IMR-90 (cell line): Measurements from ENCODE around the gene NAA60. TPM values are rescaled to one million over a fixed set of nuclear protein-coding genes. Genes with fewer than 3 reads are reported as not detected.

Experiments used
- ATAC-seq: fragments of 200-7000 bp; cut with Tn5 transposase; 2 replicates; pipeline ENCODE4 v1.9.1; 2020; ENCODE audit warnings: low read depth, mild to moderate bottlenecking, moderate library complexity
- BruUV-seq: library from RNA; stranded (reverse); fragments of 400-500 nt; replicated peaks from 2 replicates; lab custom pipeline; 2021; lab: Mats Ljungman, UMichigan
- CTCF ChIA-PET: fragments of 300-600 bp; formaldehyde crosslinking; extraction: SDS; loops from one replicate; lab custom pipeline; 2021; ENCODE audit warnings: antibody characterized with exemption; lab: Yijun Ruan, JAX
- POLR2A ChIA-PET: fragments of 300-600 bp; sonication (Branson Sonifier 250); formaldehyde crosslinking; loops from one replicate; lab custom pipeline; 2022; ENCODE audit warnings: antibody characterized with exemption; ENCODE audit not compliant: unreplicated experiment; lab: Charles Lee
- DNase-seq: peaks from one replicate; pipeline ENCODE4 v3.0.0; 2013
- H2AFZ ChIP-seq: replicated peaks from 2 replicates; pipeline ENCODE3; 2013; ENCODE audit warnings: low read length, mild to moderate bottlenecking; ENCODE audit not compliant: poor library complexity
- H2AK5ac ChIP-seq: 2 replicates; pipeline ENCODE4 v1.6.1; 2013; ENCODE audit warnings: low read depth, low read length, inconsistent platforms
- H2AK9ac ChIP-seq: replicated peaks from 2 replicates; pipeline ENCODE3; 2013; ENCODE audit warnings: mild to moderate bottlenecking, low read depth, low read length, moderate library complexity; ENCODE audit not compliant: poor library complexity
- H2BK120ac ChIP-seq: 2 replicates; pipeline ENCODE4 v1.6.1; 2013; ENCODE audit warnings: low read depth, low read length, inconsistent platforms
- H2BK15ac ChIP-seq: 3 replicates; pipeline ENCODE4 v1.6.1; 2013; ENCODE audit warnings: low read depth, low read length, inconsistent platforms
- H2BK20ac ChIP-seq: 2 replicates; pipeline ENCODE4 v1.6.1; 2013; ENCODE audit warnings: low read depth, mild to moderate bottlenecking, inconsistent platforms, low read length, moderate library complexity
- H2BK5ac ChIP-seq: 2 replicates; pipeline ENCODE4 v1.6.1; 2013; ENCODE audit warnings: mild to moderate bottlenecking, low read depth, low read length, inconsistent platforms; ENCODE audit not compliant: poor library complexity, severe bottlenecking
- H3K14ac ChIP-seq: replicated peaks from 2 replicates; pipeline ENCODE4 v1.6.1; 2013; ENCODE audit warnings: low read depth, low read length, inconsistent platforms
- H3K18ac ChIP-seq: 2 replicates; pipeline ENCODE4 v1.6.1; 2013; ENCODE audit warnings: low read depth, low read length, control low read depth
- H3K23ac ChIP-seq: 2 replicates; pipeline ENCODE4 v1.6.1; 2013; ENCODE audit warnings: low read depth, low read length, inconsistent platforms
- H3K27ac ChIP-seq: 2 replicates; pipeline ENCODE4 v1.5.1; 2013; ENCODE audit warnings: mild to moderate bottlenecking, control low read depth, low read length; ENCODE audit not compliant: insufficient read depth
- H3K27me3 ChIP-seq: 2 replicates; pipeline ENCODE4 v1.6.1; 2013; ENCODE audit warnings: low read length; ENCODE audit not compliant: control insufficient read depth, insufficient read depth
- H3K36me3 ChIP-seq: 2 replicates; pipeline ENCODE4 v1.6.1; 2013; ENCODE audit warnings: low read length, mixed read lengths; ENCODE audit not compliant: control insufficient read depth, insufficient read depth
- H3K4ac ChIP-seq: 2 replicates; pipeline ENCODE4 v1.6.1; 2013; ENCODE audit warnings: low read depth, low read length, inconsistent platforms
- H3K4me1 ChIP-seq: 2 replicates; pipeline ENCODE4 v1.6.1; 2013; ENCODE audit warnings: low read length, mixed read lengths; ENCODE audit not compliant: control insufficient read depth, insufficient read depth
- H3K4me2 ChIP-seq: 2 replicates; pipeline ENCODE4 v1.6.1; 2013; ENCODE audit warnings: low read depth, mild to moderate bottlenecking, control low read depth, low read length, moderate library complexity
- H3K4me3 ChIP-seq: 2 replicates; pipeline ENCODE4 v1.5.1; 2013; ENCODE audit warnings: low read depth, mild to moderate bottlenecking, control low read depth, low read length, moderate library complexity; ENCODE audit not compliant: insufficient read depth
- H3K56ac ChIP-seq: 2 replicates; pipeline ENCODE4 v1.6.1; 2013; ENCODE audit warnings: low read length, inconsistent platforms; ENCODE audit not compliant: insufficient read depth; ENCODE audit errors: extremely low read depth
- H3K79me1 ChIP-seq, 2 experiments: 2 replicates each; pipeline ENCODE4 v1.6.1; 2013; ENCODE audit warnings: low read length in 2 of 2, inconsistent platforms in 1 of 2, low read depth in 1 of 2
- H3K9ac ChIP-seq: 2 replicates; pipeline ENCODE4 v1.6.1; 2013; ENCODE audit warnings: low read depth, low read length, control low read depth
- H3K9me1 ChIP-seq: 2 replicates; pipeline ENCODE4 v1.6.1; 2013; ENCODE audit warnings: low read length, inconsistent platforms; ENCODE audit not compliant: insufficient read depth
- H3K9me3 ChIP-seq: 2 replicates; pipeline ENCODE4 v1.6.1; 2013; ENCODE audit warnings: low read length; ENCODE audit not compliant: control insufficient read depth, insufficient read depth
- H4K20me1 ChIP-seq: 2 replicates; pipeline ENCODE4 v1.6.1; 2013; ENCODE audit warnings: low read length, inconsistent platforms; ENCODE audit not compliant: insufficient read depth
- H4K5ac ChIP-seq: 2 replicates; pipeline ENCODE4 v1.6.1; 2013; ENCODE audit warnings: mild to moderate bottlenecking, low read depth, low read length, control low read depth
- H4K8ac ChIP-seq, 2 experiments: 2 replicates each; pipeline ENCODE4 v1.6.1; 2013; ENCODE audit warnings: low read depth in 2 of 2, low read length in 2 of 2, control low read depth in 1 of 2, inconsistent platforms in 1 of 2
- H4K91ac ChIP-seq: 2 replicates; pipeline ENCODE4 v1.6.1; 2013; ENCODE audit warnings: low read depth, low read length, inconsistent platforms; ENCODE audit not compliant: insufficient read depth
- BHLHE40 ChIP-seq: fragments of 150-350 bp; IDR thresholded peaks from 2 replicates; pipeline ENCODE4 v1.6.1; 2016; ENCODE audit warnings: mild to moderate bottlenecking, low read depth, low read length
- CEBPB ChIP-seq: IDR thresholded peaks from 2 replicates; pipeline ENCODE4 v1.6.1; 2012; ENCODE audit warnings: low read depth, low read length, improper control_type of control experiment
- CHD1 ChIP-seq: IDR thresholded peaks from 2 replicates; pipeline ENCODE4 v1.6.1; 2012; ENCODE audit warnings: low read depth, low read length, improper control_type of control experiment
- FOS ChIP-seq: fragments of 150-350 bp; IDR thresholded peaks from 2 replicates; pipeline ENCODE4 v1.6.1; 2016; ENCODE audit warnings: low read depth, low read length
- MAFK ChIP-seq: IDR thresholded peaks from 2 replicates; pipeline ENCODE4 v1.6.1; 2012; ENCODE audit warnings: low read depth, low read length, improper control_type of control experiment
- MAZ ChIP-seq: IDR thresholded peaks from 2 replicates; pipeline ENCODE4 v1.6.1; 2012; ENCODE audit warnings: low read depth, mild to moderate bottlenecking, low read length, improper control_type of control experiment, moderate library complexity, borderline replicate concordance
- MXI1 ChIP-seq: IDR thresholded peaks from 2 replicates; pipeline ENCODE4 v1.6.1; 2012; ENCODE audit warnings: low read depth, mild to moderate bottlenecking, low read length, moderate library complexity, borderline replicate concordance
- NFE2L2 ChIP-seq: fragments of 150-350 bp; IDR thresholded peaks from 2 replicates; pipeline ENCODE4 v1.6.1; 2016; ENCODE audit warnings: low read depth, mild to moderate bottlenecking, low read length
- RAD21 ChIP-seq: IDR thresholded peaks from 2 replicates; pipeline ENCODE4 v1.6.1; 2012; ENCODE audit warnings: low read length, improper control_type of control experiment
- RCOR1 ChIP-seq: IDR thresholded peaks from 2 replicates; pipeline ENCODE4 v1.6.1; 2012; ENCODE audit warnings: mild to moderate bottlenecking, low read length, improper control_type of control experiment; ENCODE audit not compliant: insufficient replicate concordance
- RFX5 ChIP-seq: IDR thresholded peaks from 2 replicates; pipeline ENCODE4 v1.8.0; 2012; ENCODE audit warnings: low read depth, mild to moderate bottlenecking, low read length, moderate library complexity
- SMC3 ChIP-seq: fragments of 150-350 bp; IDR thresholded peaks from 2 replicates; pipeline ENCODE4 v1.6.1; 2016; ENCODE audit warnings: low read depth, mild to moderate bottlenecking, antibody characterized with exemption, low read length, moderate library complexity
- WGBS, 2 experiments: methylation state at CpG; one replicate each; pipeline versions ENCODE4 v1.1.5 to v1.1.7; 2013; ENCODE audit warnings: missing lambda C conversion rate in 2 of 2; ENCODE audit not compliant: insufficient read length in 1 of 2; ENCODE audit errors: extremely low coverage in 2 of 2; 5-methylcytosine and 5-hydroxymethylcytosine counted together
- dilution Hi-C: fragments of 300-500 bp; cut with HindIII; formaldehyde crosslinking; loops from one replicate; pipeline ENCODE4 v1.14.3; 2018; ENCODE audit warnings: low sequenced_read_pairs; ENCODE audit not compliant: unreplicated experiment
- in situ Hi-C: fragments of 300-500 bp; cut with MboI; formaldehyde crosslinking; loops from 3 replicates; pipeline ENCODE4 v1.14.3; 2019; ENCODE audit warnings: low sequenced_read_pairs, inconsistent platforms, mixed read lengths
- intact Hi-C: fragments of 100-400 bp; cut with micrococcal nuclease; formaldehyde crosslinking; loops from 2 replicates; pipeline ENCODE4 v1.10.0; 2022
- polyA plus RNA-seq, 3 experiments: library from polyadenylated mRNA; depleted of rRNA; stranded (reverse); fragments of >200 nt; gene quantifications; 2 replicates each; pipeline ENCODE4 v1.2.3, GENCODE V29; 2012; ENCODE audit warnings: low replicate concordance in 1 of 3
- total RNA-seq: library from RNA; depleted of rRNA; stranded (reverse); fragments of >200 nt; gene quantifications from 2 replicates; pipeline ENCODE4 v1.2.3, GENCODE V29; 2012
- TF ChIP-seq, protein P1 (sequence below): conservative IDR thresholded peaks from 2 replicates; pipeline ENCODE4 v1.5.1; 2012; ENCODE audit warnings: mild to moderate bottlenecking, low read depth, low read length, improper control_type of control experiment
- TF ChIP-seq, protein P2 (sequence below): fragments of 150-350 bp; IDR thresholded peaks from 2 replicates; pipeline ENCODE4 v1.6.1; 2017; ENCODE audit warnings: mild to moderate bottlenecking, antibody characterized with exemption, low read length, low read depth
- TF ChIP-seq, protein P3 (sequence below): fragments of 150-350 bp; IDR thresholded peaks from 2 replicates; pipeline ENCODE4 v1.6.1; 2016; ENCODE audit warnings: low read depth, mild to moderate bottlenecking, low read length, moderate library complexity, borderline replicate concordance

Gene NAA60
- total and polyA plus RNA-seq, 2 of the 4 experiments (the other 2 are of a cell fraction), result 7.5 to 18.0 TPM

DNA sequence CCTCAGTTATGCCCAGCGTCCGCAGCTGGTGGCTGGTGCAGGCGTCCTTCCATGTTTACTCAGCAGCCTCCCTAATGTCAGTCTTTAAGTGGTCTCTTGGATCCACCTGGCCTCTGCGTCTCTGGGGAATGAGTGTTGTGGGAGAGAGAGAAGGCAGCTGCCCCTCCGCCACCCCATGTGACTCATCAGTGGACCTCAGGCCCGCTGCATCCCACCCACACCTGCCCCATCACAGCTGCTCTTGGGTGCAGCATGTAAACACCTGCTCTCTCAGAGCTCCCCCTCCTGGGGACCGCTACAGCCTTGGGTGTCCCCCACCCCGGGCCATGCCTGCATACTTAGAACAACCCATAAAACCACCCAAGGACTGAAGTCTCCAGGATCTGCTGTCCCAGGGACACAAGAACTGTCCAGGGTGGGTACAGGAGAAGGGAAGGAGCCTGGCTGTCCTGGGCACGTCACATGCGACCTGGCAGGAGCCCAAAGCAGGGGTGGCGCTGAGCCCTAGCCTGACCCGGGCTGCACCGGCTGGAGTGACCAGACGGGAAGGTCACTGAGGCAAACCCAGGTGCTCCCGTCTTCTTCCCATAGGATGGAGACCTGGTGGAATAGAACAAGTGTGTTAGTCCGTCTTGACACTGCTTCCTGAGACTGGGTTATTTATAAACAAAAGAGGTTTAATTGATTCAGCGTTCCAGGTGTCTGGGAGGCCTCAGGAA is 47.6 kb downstream of the NAA60 start:
- 0 out of 4 replicates have a peak, but pooled peaks cover 0 to 1% of the 10 kb centered on the region in 2 experiments for H3K79me1 ChIP-seq
- H4K5ac ChIP-seq, result no peak overlapping the region
- H2AK5ac ChIP-seq, result no peak overlapping the region
- 52% methylated on average over 3 of the region's 17 CpGs; no CpG with 5 or more reads in 1 of the 2 experiments for WGBS, 2 experiments
- CTCF ChIA-PET, result no interaction called here
- H3K27ac ChIP-seq, result no peak overlapping the region
- no TSS peak for BruUV-seq
- H3K14ac ChIP-seq, result no peak overlapping the region
- ATAC-seq (no peak; the same call in none of the 2 replicates), DNase-seq (no peak)
- H4K8ac ChIP-seq, result no peak overlapping the region
- H3K4me1 ChIP-seq, result no peaks in the 10 kb centered on the region
- no peak overlapping the region for H2BK5ac ChIP-seq
- in situ Hi-C loops (no loop called here), intact Hi-C loops (no loop called here), dilution Hi-C loops (no loop called here)
- H3K23ac ChIP-seq, result no peak overlapping the region
- no peaks in the 10 kb centered on the region for H3K9me3 ChIP-seq
- H2BK15ac ChIP-seq, result no peak overlapping the region
- H2AFZ ChIP-seq, result no peak overlapping the region
- no peak overlapping the region for H2BK120ac ChIP-seq
- no peak overlapping the region for H3K4me2 ChIP-seq
- H3K4me3 ChIP-seq, result no peak overlapping the region
- H3K18ac ChIP-seq, result no peak overlapping the region
- no peaks in the 10 kb centered on the region for H3K27me3 ChIP-seq
- no peak overlapping the region for H3K56ac ChIP-seq
- H4K20me1 ChIP-seq, result no peaks in the 10 kb centered on the region
- POLR2A ChIA-PET, result no interaction called here
- no peak overlapping the region for H3K4ac ChIP-seq
- peaks cover 3% of the 10 kb centered on the region; the same call in 1 of the 2 replicates for H3K9me1 ChIP-seq
- H2AK9ac ChIP-seq, result no peak overlapping the region
- H2BK20ac ChIP-seq, result no peak overlapping the region
- H3K9ac ChIP-seq, result no peak overlapping the region
- peaks cover 12% of the 10 kb centered on the region; the same call in 1 of the 2 replicates for H3K36me3 ChIP-seq
- no peak overlapping the region for H4K91ac ChIP-seq
- TF ChIP-seq RFX5 (no peak), CEBPB (no peak), SMC3 (no peak), MAFK (no peak), FOS (no peak), BHLHE40 (no peak), NFE2L2 (no peak), MAZ (no peak), MXI1 (no peak), CHD1 (no peak), RAD21 (no peak), RCOR1 (no peak)
- TF ChIP-seq, protein P1, sequence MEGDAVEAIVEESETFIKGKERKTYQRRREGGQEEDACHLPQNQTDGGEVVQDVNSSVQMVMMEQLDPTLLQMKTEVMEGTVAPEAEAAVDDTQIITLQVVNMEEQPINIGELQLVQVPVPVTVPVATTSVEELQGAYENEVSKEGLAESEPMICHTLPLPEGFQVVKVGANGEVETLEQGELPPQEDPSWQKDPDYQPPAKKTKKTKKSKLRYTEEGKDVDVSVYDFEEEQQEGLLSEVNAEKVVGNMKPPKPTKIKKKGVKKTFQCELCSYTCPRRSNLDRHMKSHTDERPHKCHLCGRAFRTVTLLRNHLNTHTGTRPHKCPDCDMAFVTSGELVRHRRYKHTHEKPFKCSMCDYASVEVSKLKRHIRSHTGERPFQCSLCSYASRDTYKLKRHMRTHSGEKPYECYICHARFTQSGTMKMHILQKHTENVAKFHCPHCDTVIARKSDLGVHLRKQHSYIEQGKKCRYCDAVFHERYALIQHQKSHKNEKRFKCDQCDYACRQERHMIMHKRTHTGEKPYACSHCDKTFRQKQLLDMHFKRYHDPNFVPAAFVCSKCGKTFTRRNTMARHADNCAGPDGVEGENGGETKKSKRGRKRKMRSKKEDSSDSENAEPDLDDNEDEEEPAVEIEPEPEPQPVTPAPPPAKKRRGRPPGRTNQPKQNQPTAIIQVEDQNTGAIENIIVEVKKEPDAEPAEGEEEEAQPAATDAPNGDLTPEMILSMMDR, result no peak
- TF ChIP-seq, protein P2, sequence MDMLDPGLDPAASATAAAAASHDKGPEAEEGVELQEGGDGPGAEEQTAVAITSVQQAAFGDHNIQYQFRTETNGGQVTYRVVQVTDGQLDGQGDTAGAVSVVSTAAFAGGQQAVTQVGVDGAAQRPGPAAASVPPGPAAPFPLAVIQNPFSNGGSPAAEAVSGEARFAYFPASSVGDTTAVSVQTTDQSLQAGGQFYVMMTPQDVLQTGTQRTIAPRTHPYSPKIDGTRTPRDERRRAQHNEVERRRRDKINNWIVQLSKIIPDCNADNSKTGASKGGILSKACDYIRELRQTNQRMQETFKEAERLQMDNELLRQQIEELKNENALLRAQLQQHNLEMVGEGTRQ, result no peak
- TF ChIP-seq, protein P3, sequence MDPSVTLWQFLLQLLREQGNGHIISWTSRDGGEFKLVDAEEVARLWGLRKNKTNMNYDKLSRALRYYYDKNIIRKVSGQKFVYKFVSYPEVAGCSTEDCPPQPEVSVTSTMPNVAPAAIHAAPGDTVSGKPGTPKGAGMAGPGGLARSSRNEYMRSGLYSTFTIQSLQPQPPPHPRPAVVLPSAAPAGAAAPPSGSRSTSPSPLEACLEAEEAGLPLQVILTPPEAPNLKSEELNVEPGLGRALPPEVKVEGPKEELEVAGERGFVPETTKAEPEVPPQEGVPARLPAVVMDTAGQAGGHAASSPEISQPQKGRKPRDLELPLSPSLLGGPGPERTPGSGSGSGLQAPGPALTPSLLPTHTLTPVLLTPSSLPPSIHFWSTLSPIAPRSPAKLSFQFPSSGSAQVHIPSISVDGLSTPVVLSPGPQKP, result no peak
